Neural progenitor cell (in vitro differentiated cells): Measurements from ENCODE around the gene LONRF2. TPM values are rescaled to one million over a fixed set of nuclear protein-coding genes. Genes with fewer than 3 reads are reported as not detected.
"Not testable (repeated sequence)": the region's sequence is repeated elsewhere in the genome, so short reads cannot be mapped to it uniquely, and the experiment has no call there.

Experiments used
- DNase-seq: peaks from one replicate; pipeline ENCODE4 v3.0.0-alpha.2; 2016; ENCODE audit warnings: low spot score
- H2AFZ ChIP-seq: fragments of 200-600 bp; sonication (generic); replicated peaks from 2 replicates; pipeline ENCODE4 v1.6.1; 2016; ENCODE audit warnings: antibody characterized with exemption
- H3F3A ChIP-seq: fragments of 200-600 bp; sonication (generic); 2 replicates; pipeline ENCODE4 v1.6.1; 2016; ENCODE audit warnings: antibody characterized with exemption, low read depth
- H3K27ac ChIP-seq: fragments of 200-600 bp; sonication (generic); 2 replicates; pipeline ENCODE4 v1.5.1; 2016; ENCODE audit warnings: mild to moderate bottlenecking
- H3K27me3 ChIP-seq: fragments of 200-600 bp; sonication (generic); 2 replicates; pipeline ENCODE4 v1.6.1; 2016; ENCODE audit warnings: mild to moderate bottlenecking, moderate library complexity
- H3K36me3 ChIP-seq: fragments of 200-600 bp; sonication (generic); 2 replicates; pipeline ENCODE4 v1.5.1; 2016
- H3K4me1 ChIP-seq: fragments of 200-600 bp; sonication (generic); 2 replicates; pipeline ENCODE4 v1.6.1; 2016; ENCODE audit warnings: mixed run types
- H3K4me2 ChIP-seq: fragments of 200-600 bp; sonication (generic); 2 replicates; pipeline ENCODE4 v1.6.1; 2016
- H3K4me3 ChIP-seq: fragments of 200-600 bp; sonication (generic); 2 replicates; pipeline ENCODE4 v1.5.1; 2016
- H3K79me2 ChIP-seq: fragments of 200-600 bp; sonication (generic); 2 replicates; pipeline ENCODE4 v1.6.1; 2016; ENCODE audit warnings: low read depth
- H3K9ac ChIP-seq: fragments of 200-600 bp; sonication (generic); 2 replicates; pipeline ENCODE4 v1.6.1; 2016
- H3K9me3 ChIP-seq: fragments of 200-600 bp; sonication (generic); 2 replicates; pipeline ENCODE4 v1.5.1; 2016; ENCODE audit warnings: low read depth
- H4K20me1 ChIP-seq: fragments of 200-600 bp; sonication (generic); 2 replicates; pipeline ENCODE4 v1.6.1; 2016; ENCODE audit warnings: low read depth
- H3K27ac Mint-ChIP-seq: 3 replicates; pipeline ENCODE4 v1.8.0; 2021; ENCODE audit warnings: mixed read lengths
- H3K27me3 Mint-ChIP-seq: 2 replicates; pipeline ENCODE4 v1.8.0; 2022; ENCODE audit warnings: low read depth, mild to moderate bottlenecking, inconsistent platforms, moderate library complexity, mixed read lengths; ENCODE audit not compliant: insufficient read depth
- H3K36me3 Mint-ChIP-seq: 3 replicates; pipeline ENCODE4 v1.8.0; 2021; ENCODE audit warnings: mixed read lengths
- H3K4me1 Mint-ChIP-seq: 3 replicates; pipeline ENCODE4 v1.8.0; 2021; ENCODE audit warnings: mixed read lengths
- H3K4me3 Mint-ChIP-seq: 3 replicates; pipeline ENCODE4 v1.8.0; 2021; ENCODE audit warnings: mild to moderate bottlenecking, moderate library complexity, mixed read lengths
- H3K9me3 Mint-ChIP-seq: 3 replicates; pipeline ENCODE4 v1.8.0; 2020; ENCODE audit warnings: mixed read lengths
- EZH2 ChIP-seq: fragments of 200-600 bp; sonication (generic); IDR thresholded peaks from 2 replicates; pipeline ENCODE4 v1.6.1; 2017; ENCODE audit warnings: antibody characterized with exemption, mild to moderate bottlenecking, moderate library complexity
- EZH2phosphoT487 ChIP-seq: fragments of 200-600 bp; sonication (generic); IDR thresholded peaks from 2 replicates; pipeline ENCODE4 v1.6.1; 2017; ENCODE audit warnings: antibody characterized with exemption
- total RNA-seq: library from RNA; depleted of rRNA; stranded (reverse); fragments of >200 nt; gene quantifications from 2 replicates; pipeline ENCODE4 v1.2.3, GENCODE V29; 2015; ENCODE audit warnings: low replicate concordance
- TF ChIP-seq, protein P1 (sequence below): fragments of 200-600 bp; sonication (generic); IDR thresholded peaks from 2 replicates; pipeline ENCODE4 v1.5.1; 2017; ENCODE audit warnings: antibody characterized with exemption, mild to moderate bottlenecking

The LONRF2 gene
- total RNA-seq, 1 donor from 2014 or later: 0.37 TPM

- Histone ChIP-seq H3K9me3 (no peaks in the 10 kb centered on the region), H3K27me3 (no peaks in the 10 kb centered on the region), H3K4me2 (no peak overlapping the region), H3K9ac (no peak overlapping the region), H2AFZ (no peak overlapping the region), H3F3A (no peaks in the 10 kb centered on the region), H3K4me1 (no peaks in the 10 kb centered on the region), H3K27ac (no peak overlapping the region), H3K4me3 (no peak overlapping the region), H3K36me3 (no peaks in the 10 kb centered on the region), H4K20me1 (no peaks in the 10 kb centered on the region), H3K79me2 (no peaks in the 10 kb centered on the region)
- Mint-ChIP-seq H3K4me1 (no peaks in the 10 kb centered on the region), H3K9me3 (no peaks in the 10 kb centered on the region), H3K27me3 (peaks cover 4% of the 10 kb centered on the region), H3K36me3 (no peaks in the 10 kb centered on the region), H3K27ac (peak overlapping the region; percentile 53), H3K4me3 (no peak overlapping the region)
- TF ChIP-seq, protein P1, sequence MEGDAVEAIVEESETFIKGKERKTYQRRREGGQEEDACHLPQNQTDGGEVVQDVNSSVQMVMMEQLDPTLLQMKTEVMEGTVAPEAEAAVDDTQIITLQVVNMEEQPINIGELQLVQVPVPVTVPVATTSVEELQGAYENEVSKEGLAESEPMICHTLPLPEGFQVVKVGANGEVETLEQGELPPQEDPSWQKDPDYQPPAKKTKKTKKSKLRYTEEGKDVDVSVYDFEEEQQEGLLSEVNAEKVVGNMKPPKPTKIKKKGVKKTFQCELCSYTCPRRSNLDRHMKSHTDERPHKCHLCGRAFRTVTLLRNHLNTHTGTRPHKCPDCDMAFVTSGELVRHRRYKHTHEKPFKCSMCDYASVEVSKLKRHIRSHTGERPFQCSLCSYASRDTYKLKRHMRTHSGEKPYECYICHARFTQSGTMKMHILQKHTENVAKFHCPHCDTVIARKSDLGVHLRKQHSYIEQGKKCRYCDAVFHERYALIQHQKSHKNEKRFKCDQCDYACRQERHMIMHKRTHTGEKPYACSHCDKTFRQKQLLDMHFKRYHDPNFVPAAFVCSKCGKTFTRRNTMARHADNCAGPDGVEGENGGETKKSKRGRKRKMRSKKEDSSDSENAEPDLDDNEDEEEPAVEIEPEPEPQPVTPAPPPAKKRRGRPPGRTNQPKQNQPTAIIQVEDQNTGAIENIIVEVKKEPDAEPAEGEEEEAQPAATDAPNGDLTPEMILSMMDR: no peak
- TF ChIP-seq EZH2phosphoT487: no peak
- TF ChIP-seq EZH2: no peak
- DNase-seq: no peak
These were observed 71.7 kb downstream of the LONRF2 start for GRCh38 chr2:100250645-100251044.

DNA sequence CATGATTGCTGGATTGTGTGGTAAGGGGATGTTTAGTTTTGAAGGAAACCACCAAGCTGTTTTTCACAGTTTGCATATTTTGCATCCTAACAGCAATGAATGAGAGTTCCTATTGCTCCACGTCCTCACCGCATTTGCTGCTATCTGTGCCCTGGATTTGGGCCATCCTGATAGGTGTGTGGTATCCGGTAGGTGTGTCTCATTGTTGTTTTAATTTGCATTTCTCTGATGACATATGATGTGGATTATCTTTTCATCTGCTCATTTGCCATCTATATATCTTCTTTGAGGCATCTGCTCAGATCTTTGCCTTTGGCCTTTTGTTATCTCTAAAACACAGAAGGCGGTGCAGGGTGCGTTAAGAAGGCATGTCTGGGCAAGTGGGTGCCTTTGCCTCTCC is 73.3 kb downstream of the LONRF2 start:
- peaks cover 6% of the 10 kb centered on the region for H3K27me3 Mint-ChIP-seq
- Histone ChIP-seq H3K27me3 (no peaks in the 10 kb centered on the region), H3K36me3 (no peaks in the 10 kb centered on the region), H3K79me2 (no peaks in the 10 kb centered on the region), H3K27ac (no peak overlapping the region), H3K9ac (no peak overlapping the region), H3K4me3 (no peak overlapping the region), H3F3A (no peaks in the 10 kb centered on the region), H3K4me2 (no peak overlapping the region), H3K9me3 (no peaks in the 10 kb centered on the region), H2AFZ (no peak overlapping the region), H3K4me1 (no peaks in the 10 kb centered on the region), H4K20me1 (no peaks in the 10 kb centered on the region)
- no peak overlapping the region for H3K4me3 Mint-ChIP-seq
- H3K4me1 Mint-ChIP-seq: no peaks in the 10 kb centered on the region
- no peaks in the 10 kb centered on the region for H3K9me3 Mint-ChIP-seq
- no peak overlapping the region for H3K27ac Mint-ChIP-seq
- no peaks in the 10 kb centered on the region for H3K36me3 Mint-ChIP-seq
- no peak for DNase-seq
- TF ChIP-seq, protein P1: no peak
- no peak for TF ChIP-seq EZH2phosphoT487
- no peak for TF ChIP-seq EZH2

GRCh38 chr2:100248556-100248955 is 73.7 kb downstream of the LONRF2 start:
- H3K9me3 Mint-ChIP-seq, H3K9ac ChIP-seq, H3F3A ChIP-seq, H3K27ac Mint-ChIP-seq, DNase-seq, H3K27me3 ChIP-seq, H3K4me2 ChIP-seq, H4K20me1 ChIP-seq, H3K4me1 Mint-ChIP-seq, H3K36me3 ChIP-seq, H3K36me3 Mint-ChIP-seq, H3K4me1 ChIP-seq, H3K27me3 Mint-ChIP-seq, H2AFZ ChIP-seq, H3K4me3 Mint-ChIP-seq, H3K4me3 ChIP-seq, H3K79me2 ChIP-seq, H3K9me3 ChIP-seq, H3K27ac ChIP-seq: not testable (repeated sequence)

DNA sequence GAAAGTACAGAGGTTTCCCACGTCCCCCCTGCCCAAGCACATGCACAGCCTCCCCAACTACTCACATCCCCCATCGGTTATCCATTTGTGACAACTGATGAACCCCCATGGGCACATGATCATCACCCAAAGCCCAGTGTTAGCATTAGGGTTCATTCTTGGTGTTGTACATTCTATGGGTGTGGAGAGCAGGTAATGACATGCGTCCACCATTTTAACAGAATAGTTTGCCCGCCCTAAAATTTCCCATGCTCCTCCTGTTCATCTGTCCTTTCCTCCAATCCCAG is 74.3 kb downstream of the LONRF2 start:
- TF ChIP-seq, protein P1: no peak
- no peak for TF ChIP-seq EZH2
- TF ChIP-seq EZH2phosphoT487: no peak
- Mint-ChIP-seq H3K27me3 (peaks cover 6% of the 10 kb centered on the region), H3K36me3 (no peaks in the 10 kb centered on the region), H3K4me1 (no peaks in the 10 kb centered on the region), H3K4me3 (no peak overlapping the region), H3K27ac (no peak overlapping the region), H3K9me3 (no peaks in the 10 kb centered on the region)
- H3F3A ChIP-seq: no peaks in the 10 kb centered on the region
- H3K9ac ChIP-seq: no peak overlapping the region
- no peak overlapping the region for H2AFZ ChIP-seq
- no peaks in the 10 kb centered on the region for H3K4me1 ChIP-seq
- H3K27me3 ChIP-seq: no peaks in the 10 kb centered on the region
- no peaks in the 10 kb centered on the region for H3K36me3 ChIP-seq
- no peaks in the 10 kb centered on the region for H3K9me3 ChIP-seq
- no peaks in the 10 kb centered on the region for H4K20me1 ChIP-seq
- no peaks in the 10 kb centered on the region for H3K79me2 ChIP-seq
- H3K4me2 ChIP-seq: no peak overlapping the region
- H3K27ac ChIP-seq: no peak overlapping the region
- no peak for DNase-seq
- no peak overlapping the region for H3K4me3 ChIP-seq
